Neural progenitor cell (in vitro differentiated cells): ENCODE data around the gene SLC17A9.

ENCODE experiments used
- CTCF ChIP-seq: fragments of 200-600 bp; sonication (generic); IDR thresholded peaks from 2 replicates; pipeline ENCODE4 v1.5.1; 2017; ENCODE audit warnings: antibody characterized with exemption, mild to moderate bottlenecking
- EZH2 ChIP-seq: fragments of 200-600 bp; sonication (generic); IDR thresholded peaks from 2 replicates; pipeline ENCODE4 v1.6.1; 2017; ENCODE audit warnings: antibody characterized with exemption, mild to moderate bottlenecking, moderate library complexity

GRCh38 chr20:62914970-62915457 lies 37.5 kb upstream of the SLC17A9 start:
- no peak for TF ChIP-seq CTCF
- TF ChIP-seq EZH2, result no peak
